ENCODE measurements around the gene ARMCX6. TPM values are rescaled to one million over a fixed set of nuclear protein-coding genes. Genes with fewer than 3 reads are reported as not detected.
A peak's percentile ranks its signal among the peaks of the same experiment; 100 is the strongest.

ARMCX6 gene
- total RNA-seq: 83.1 to 90.4 TPM (median 85.3 TPM) in 3 replicates

- Mint-ChIP-seq H3K9me3 (peaks cover 22% of the 10 kb centered on the region), H3K27ac (peak within 1 kb of the TSS; percentile 95), H3K36me3 (peaks cover 5% of the 10 kb centered on the region), H3K27me3 (ENCODE audit: low read depth) (no peaks in the 10 kb centered on the region), H3K4me1 (peaks cover 28% of the 10 kb centered on the region), H3K4me3 (peak within 1 kb of the TSS; percentile 87)
- peak; percentile 47 to 61 for DNase-seq (ENCODE audit: low spot score in 2 of 2, unreplicated experiment in 2 of 2)
- TF ChIP-seq CTCF (IDR thresholded peaks at IDR 0.05; ENCODE audit: unreplicated experiment): no peak
Observed at GRCh38 chrX:101617211-101618191, at the start of gene ARMCX6. ARMCX6 (minus strand) TSS chrX:101618000; CDS start chrX:101616620, 1,380 bp downstream.

GRCh38 chrX:101659601-101660063 is 41.8 kb upstream of the ARMCX6 start, which contains the start of gene ARMCX2:
ARMCX2 (minus strand) TSS chrX:101659850; CDS start chrX:101657588, 2,262 bp downstream.
- DNase-seq (ENCODE audit: low spot score in 2 of 2, unreplicated experiment in 2 of 2): peak in 1 of 2 experiments; percentile 56
- H3K36me3 Mint-ChIP-seq: no peaks in the 10 kb centered on the region
- TF ChIP-seq CTCF (IDR thresholded peaks at IDR 0.05; ENCODE audit: unreplicated experiment): no peak
- peak within 1 kb of the TSS; percentile 84 for H3K4me3 Mint-ChIP-seq
- peaks cover 26% of the 10 kb centered on the region for H3K9me3 Mint-ChIP-seq
- peaks cover 4% of the 10 kb centered on the region for H3K4me1 Mint-ChIP-seq
- peak within 1 kb of the TSS; percentile 48 for H3K27ac Mint-ChIP-seq
- H3K27me3 Mint-ChIP-seq (ENCODE audit: low read depth): no peaks in the 10 kb centered on the region

- Mint-ChIP-seq H3K4me1 (peaks cover 4% of the 10 kb centered on the region), H3K27ac (peak overlapping the region; percentile 48), H3K9me3 (peaks cover 29% of the 10 kb centered on the region), H3K4me3 (peak overlapping the region; percentile 84), H3K36me3 (no peaks in the 10 kb centered on the region), H3K27me3 (ENCODE audit: low read depth) (no peaks in the 10 kb centered on the region)
- peak; percentile 42 to 68 for DNase-seq (ENCODE audit: low spot score in 2 of 2, unreplicated experiment in 2 of 2)
- no peak for TF ChIP-seq CTCF (IDR thresholded peaks at IDR 0.05; ENCODE audit: unreplicated experiment)
Observed at GRCh38 chrX:101658661-101659491, 41.1 kb upstream of the ARMCX6 start.

- Mint-ChIP-seq H3K4me3 (peak overlapping the region; percentile 84), H3K36me3 (no peaks in the 10 kb centered on the region), H3K9me3 (peaks cover 21% of the 10 kb centered on the region), H3K4me1 (peaks cover 4% of the 10 kb centered on the region), H3K27me3 (ENCODE audit: low read depth) (no peaks in the 10 kb centered on the region), H3K27ac (no peak overlapping the region)
- TF ChIP-seq CTCF (IDR thresholded peaks at IDR 0.05; ENCODE audit: unreplicated experiment): no peak
- DNase-seq (ENCODE audit: low spot score in 2 of 2, unreplicated experiment in 2 of 2): no peak
Observed at GRCh38 chrX:101657495-101657894, 39.7 kb upstream of the ARMCX6 start.

- no peak for DNase-seq (ENCODE audit: low spot score in 2 of 2, unreplicated experiment in 2 of 2)
- Mint-ChIP-seq H3K4me3 (no peak overlapping the region), H3K27me3 (ENCODE audit: low read depth) (no peaks in the 10 kb centered on the region), H3K27ac (no peak overlapping the region), H3K9me3 (peaks cover 17% of the 10 kb centered on the region), H3K4me1 (peaks cover 4% of the 10 kb centered on the region), H3K36me3 (no peaks in the 10 kb centered on the region)
- TF ChIP-seq CTCF (IDR thresholded peaks at IDR 0.05; ENCODE audit: unreplicated experiment): no peak
Observed at GRCh38 chrX:101656817-101657216, 39.0 kb upstream of the ARMCX6 start.
